WTC11 (cell line): ENCODE measurements around the gene FGF12. TPM values are rescaled to one million over a fixed set of nuclear protein-coding genes. Genes with fewer than 3 reads are reported as not detected.

Experiments used
- ATAC-seq: fragments of 200-7000 bp; cut with Tn5 transposase; 2 replicates; pipeline ENCODE4 v1.10.0; 2021; ENCODE audit warnings: mild to moderate bottlenecking, moderate library complexity
- CTCF ChIA-PET: fragments of 300-600 bp; sonication (Branson Sonifier 250); formaldehyde crosslinking; loops from one replicate; lab custom pipeline; 2021; ENCODE audit warnings: antibody characterized with exemption; lab: Charles Lee
- POLR2A ChIA-PET: fragments of 350-600 bp; sonication (Branson Sonifier 250); formaldehyde crosslinking; loops from one replicate; lab custom pipeline; 2021; ENCODE audit warnings: antibody characterized with exemption; lab: Charles Lee
- DNase-seq: peaks from one replicate; pipeline ENCODE4 v3.0.0; 2021; ENCODE audit warnings: low spot score
- H3K27ac Mint-ChIP-seq: 2 replicates; pipeline ENCODE4 v1.8.0; 2021; ENCODE audit warnings: mixed read lengths
- H3K27me3 Mint-ChIP-seq: 2 replicates; pipeline ENCODE4 v1.8.0; 2021; ENCODE audit warnings: low read depth, mild to moderate bottlenecking, moderate library complexity, mixed read lengths
- H3K36me3 Mint-ChIP-seq: 2 replicates; pipeline ENCODE4 v1.8.0; 2021; ENCODE audit warnings: mixed read lengths
- H3K4me1 Mint-ChIP-seq: 2 replicates; pipeline ENCODE4 v1.8.0; 2022; ENCODE audit warnings: mixed read lengths
- H3K4me3 Mint-ChIP-seq: 2 replicates; pipeline ENCODE4 v1.8.0; 2021; ENCODE audit warnings: mild to moderate bottlenecking, moderate library complexity, mixed read lengths
- H3K9me3 Mint-ChIP-seq: 2 replicates; pipeline ENCODE4 v1.8.0; 2021; ENCODE audit warnings: mixed read lengths
- AR ChIP-seq: fragments of 250-450 bp; sonication (Bioruptor Pico); IDR thresholded peaks from 2 replicates; pipeline ENCODE4 v1.9.0; 2021; ENCODE audit warnings: mild to moderate bottlenecking
- ATF3 ChIP-seq: sonication (generic); formaldehyde crosslinking; conservative IDR thresholded peaks from 2 replicates; pipeline ENCODE4 v1.8.1; 2022; ENCODE audit warnings: mild to moderate bottlenecking, missing genetic modification reagents
- ATF6 ChIP-seq: sonication (generic); formaldehyde crosslinking; IDR thresholded peaks from 2 replicates; pipeline ENCODE4 v1.8.1; 2023; ENCODE audit warnings: mild to moderate bottlenecking, missing genetic modification reagents
- E2F5 ChIP-seq: sonication (generic); formaldehyde crosslinking; IDR thresholded peaks from 2 replicates; pipeline ENCODE4 v1.8.1; 2022; ENCODE audit warnings: mild to moderate bottlenecking, moderate library complexity, missing genetic modification reagents
- GABPB1 ChIP-seq: sonication (generic); formaldehyde crosslinking; IDR thresholded peaks from 2 replicates; pipeline ENCODE4 v1.8.1; 2023; ENCODE audit warnings: mild to moderate bottlenecking, missing genetic modification reagents
- GRHL2 ChIP-seq: fragments of 250-450 bp; sonication (Bioruptor Pico); IDR thresholded peaks from 2 replicates; pipeline ENCODE4 v1.8.0; 2022; ENCODE audit warnings: mild to moderate bottlenecking, moderate library complexity; ENCODE audit not compliant: insufficient replicate concordance, severe bottlenecking
- NFYB ChIP-seq: sonication (generic); formaldehyde crosslinking; conservative IDR thresholded peaks from 2 replicates; pipeline ENCODE4 v1.8.0; 2022; ENCODE audit warnings: low read depth, missing genetic modification reagents
- NR2C2 ChIP-seq: sonication (generic); formaldehyde crosslinking; IDR thresholded peaks from 2 replicates; pipeline ENCODE4 v1.8.0; 2022; ENCODE audit warnings: mild to moderate bottlenecking, missing genetic modification reagents
- PRDM15 ChIP-seq: sonication (generic); formaldehyde crosslinking; IDR thresholded peaks from 2 replicates; pipeline ENCODE4 v1.8.0; 2022; ENCODE audit warnings: missing genetic modification reagents
- SMAD4 ChIP-seq: sonication (generic); formaldehyde crosslinking; IDR thresholded peaks from 2 replicates; pipeline ENCODE4 v1.8.0; 2022; ENCODE audit warnings: mild to moderate bottlenecking, missing genetic modification reagents
- USF2 ChIP-seq: sonication (generic); formaldehyde crosslinking; IDR thresholded peaks from 2 replicates; pipeline ENCODE4 v1.8.1; 2023; ENCODE audit warnings: mild to moderate bottlenecking, missing genetic modification reagents, moderate library complexity
- ZNF263 ChIP-seq: sonication (generic); formaldehyde crosslinking; IDR thresholded peaks from 2 replicates; pipeline ENCODE4 v1.8.1; 2022; ENCODE audit warnings: low read depth, mild to moderate bottlenecking, moderate library complexity, missing genetic modification reagents
- ZNF281 ChIP-seq: sonication (generic); formaldehyde crosslinking; IDR thresholded peaks from 2 replicates; pipeline ENCODE4 v1.8.0; 2023; ENCODE audit warnings: mild to moderate bottlenecking, missing genetic modification reagents
- ZNF425 ChIP-seq: fragments of 250-450 bp; sonication (Bioruptor Pico); conservative IDR thresholded peaks from 2 replicates; pipeline ENCODE4 v1.9.0; 2021; ENCODE audit warnings: mild to moderate bottlenecking
- total RNA-seq: library from RNA; stranded (reverse); gene quantifications from 3 replicates; pipeline ENCODE4 v1.2.3, GENCODE V29; 2021

Gene FGF12
- total RNA-seq, 1 experiment from 2014 or later = 13.5 TPM

- TF ChIP-seq PRDM15 (CRISPR knock-in tag) (no peak), ZNF281 (no peak), ATF6 (CRISPR knock-in tag) (no peak)
Measured at GRCh38 chr3:192642651-192643050, 84.7 kb downstream of the FGF12 start (continued).

GRCh38 chr3:192641919-192642318 lies 85.4 kb downstream of the FGF12 start:
- no peak for ATAC-seq
- TF ChIP-seq E2F5 (CRISPR knock-in tag) (no peak), ZNF263 (CRISPR knock-in tag) (no peak), NR2C2 (CRISPR knock-in tag) (no peak), GABPB1 (CRISPR knock-in tag) (no peak), AR (no peak), GRHL2 (no peak)
- TF ChIP-seq, all 79 proteins: peak for 0
- H3K9me3 Mint-ChIP-seq = no peaks in the 10 kb centered on the region
- no peak overlapping the region for H3K27ac Mint-ChIP-seq
- CTCF ChIA-PET = interaction anchor here (1.0 kb wide), 1 partner anchor 163 kb away, joined by 4 read pairs; no protein-coding TSS in a partner anchor
- H3K36me3 Mint-ChIP-seq = no peaks in the 10 kb centered on the region
- POLR2A ChIA-PET = no interaction called here
- no peaks in the 10 kb centered on the region for H3K27me3 Mint-ChIP-seq
- H3K4me1 Mint-ChIP-seq = peaks cover 4% of the 10 kb centered on the region
- no peak for DNase-seq
- no peak overlapping the region for H3K4me3 Mint-ChIP-seq

- POLR2A ChIA-PET = no interaction called here
- Mint-ChIP-seq H3K4me3 (no peak overlapping the region), H3K27me3 (no peaks in the 10 kb centered on the region), H3K9me3 (no peaks in the 10 kb centered on the region), H3K27ac (no peak overlapping the region), H3K4me1 (peaks cover 4% of the 10 kb centered on the region), H3K36me3 (no peaks in the 10 kb centered on the region)
- ATAC-seq (no peak), DNase-seq (no peak)
- CTCF ChIA-PET = no interaction called here
- TF ChIP-seq NFYB (CRISPR knock-in tag) = no peak
- TF ChIP-seq ATF3 (CRISPR knock-in tag) = no peak
- TF ChIP-seq ZNF425 = no peak
- no peak for TF ChIP-seq USF2 (CRISPR knock-in tag)
- TF ChIP-seq SMAD4 (CRISPR knock-in tag) = no peak
Measured at GRCh38 chr3:192639987-192640386, 87.4 kb downstream of the FGF12 start.
